CD14-positive monocyte (primary cell): ENCODE results near the gene HPSE2. TPM values are rescaled to one million over a fixed set of nuclear protein-coding genes. Genes with fewer than 3 reads are reported as not detected.

Experiments
- DNase-seq, 3 donors: peaks; one replicate each; pipeline ENCODE4 v3.0.0-alpha.2; 2011 to 2022
- H2AFZ ChIP-seq: 2 replicates; pipeline ENCODE4 v1.6.0; 2012; ENCODE audit warnings: mild to moderate bottlenecking, low read depth, low read length, inconsistent platforms; ENCODE audit not compliant: insufficient read depth, poor library complexity, severe bottlenecking
- H3K27ac ChIP-seq, 2 donors: 1 replicate in 1 of 2; 2 replicates in 1 of 2; pipeline ENCODE4 v1.5.1; 2012 to 2013; ENCODE audit warnings: low read length in 2 of 2, control low read depth in 1 of 2, inconsistent platforms in 1 of 2, low read depth in 1 of 2, mild to moderate bottlenecking in 1 of 2
- H3K27me3 ChIP-seq, 2 donors: one replicate each; pipeline versions ENCODE4 v1.6.0 to v1.6.1; 2011 to 2013; ENCODE audit warnings: low read length in 2 of 2; ENCODE audit not compliant: control insufficient read depth in 2 of 2, insufficient read depth in 2 of 2
- H3K36me3 ChIP-seq, 2 donors: replicated peaks in 1 of 2; 1 replicate in 1 of 2; 2 replicates in 1 of 2; pipeline versions ENCODE4 v1.5.1 to v1.6.1; 2012 to 2013; ENCODE audit warnings: low read length in 2 of 2, control low read depth in 1 of 2, inconsistent platforms in 1 of 2, mild to moderate bottlenecking in 1 of 2; ENCODE audit not compliant: insufficient read depth in 2 of 2, control insufficient read depth in 1 of 2
- H3K4me1 ChIP-seq, 2 donors: 1 replicate in 1 of 2; 2 replicates in 1 of 2; pipeline versions ENCODE4 v1.5.1 to v1.6.1; 2012 to 2013; ENCODE audit warnings: low read length in 2 of 2, control low read depth in 1 of 2, inconsistent platforms in 1 of 2, mild to moderate bottlenecking in 1 of 2, moderate library complexity in 1 of 2; ENCODE audit not compliant: insufficient read depth in 2 of 2, control insufficient read depth in 1 of 2
- H3K4me2 ChIP-seq: replicated peaks from 2 replicates; pipeline ENCODE3; 2012; ENCODE audit warnings: low read length, moderate library complexity, mild to moderate bottlenecking; ENCODE audit not compliant: poor library complexity, severe bottlenecking; ENCODE audit errors: extremely low read depth
- H3K4me3 ChIP-seq, 3 experiments: fragments of 200-600 bp in 1 of 3; sonication (generic) in 1 of 3; replicated peaks in 1 of 3; 1 replicate in 2 of 3; 2 replicates in 1 of 3; pipeline ENCODE4 v1.5.1; 2011 to 2013; ENCODE audit warnings: low read length in 3 of 3, mild to moderate bottlenecking in 3 of 3, control low read depth in 2 of 3, low read depth in 2 of 3, inconsistent platforms in 1 of 3, moderate library complexity in 1 of 3
- H3K79me2 ChIP-seq: 2 replicates; pipeline ENCODE4 v1.6.0; 2012; ENCODE audit warnings: mild to moderate bottlenecking, control low read depth, inconsistent platforms, low read length, moderate library complexity; ENCODE audit not compliant: insufficient read depth
- H3K9ac ChIP-seq: 2 replicates; pipeline ENCODE4 v1.6.0; 2017; ENCODE audit warnings: low read length, mild to moderate bottlenecking; ENCODE audit not compliant: insufficient read depth, poor library complexity, severe bottlenecking
- H3K9me3 ChIP-seq, 2 donors: replicated peaks in 1 of 2; 1 replicate in 1 of 2; 2 replicates in 1 of 2; pipeline versions ENCODE4 v1.5.1 to v1.6.1; 2012 to 2013; ENCODE audit warnings: low read length in 2 of 2, control low read depth in 1 of 2; ENCODE audit not compliant: control insufficient read depth in 1 of 2, insufficient read depth in 1 of 2
- H4K20me1 ChIP-seq: 2 replicates; pipeline ENCODE4 v1.6.0; 2012; ENCODE audit warnings: mild to moderate bottlenecking, low read length, control low read depth, moderate library complexity; ENCODE audit not compliant: insufficient read depth
- H3K27ac Mint-ChIP-seq, 7 donors: one replicate each; pipeline ENCODE4 v1.8.0; 2020; ENCODE audit warnings: mild to moderate bottlenecking in 7 of 7, mixed read lengths in 7 of 7, moderate library complexity in 6 of 7, inconsistent platforms in 2 of 7
- H3K27me3 Mint-ChIP-seq, 3 donors: one replicate each; pipeline ENCODE4 v1.8.0; 2021 to 2022; ENCODE audit warnings: low read depth in 3 of 3, mild to moderate bottlenecking in 3 of 3, mixed read lengths in 3 of 3, moderate library complexity in 3 of 3, inconsistent platforms in 1 of 3
- H3K36me3 Mint-ChIP-seq, 2 donors: one replicate each; pipeline ENCODE4 v1.8.0; 2020; ENCODE audit warnings: mixed read lengths in 2 of 2, inconsistent platforms in 1 of 2, mild to moderate bottlenecking in 1 of 2
- H3K4me1 Mint-ChIP-seq: one replicate; pipeline ENCODE4 v1.8.0; 2020; ENCODE audit warnings: mild to moderate bottlenecking, mixed read lengths
- H3K4me3 Mint-ChIP-seq, 2 donors: one replicate each; pipeline ENCODE4 v1.8.0; 2020; ENCODE audit warnings: mild to moderate bottlenecking in 2 of 2, mixed read lengths in 2 of 2, moderate library complexity in 1 of 2
- H3K9me3 Mint-ChIP-seq, 7 donors: one replicate each; pipeline ENCODE4 v1.8.0; 2020 to 2022; ENCODE audit warnings: mixed read lengths in 7 of 7, mild to moderate bottlenecking in 6 of 7, moderate library complexity in 6 of 7, inconsistent platforms in 2 of 7
- WGBS: methylation state at CpG from one replicate; pipeline ENCODE4 v1.1.5; 2013; ENCODE audit warnings: missing lambda C conversion rate; ENCODE audit not compliant: insufficient coverage; 5-methylcytosine and 5-hydroxymethylcytosine counted together
- intact Hi-C, 2 donors: fragments of 100-400 bp; cut with micrococcal nuclease; formaldehyde crosslinking; loops; one replicate each; pipeline versions ENCODE4 v1.15.0 to v1.15.1; 2023
- polyA plus RNA-seq, 3 donors: library from polyadenylated mRNA; depleted of rRNA in 1 of 3; unstranded in 2 of 3; stranded (reverse) in 1 of 3; fragments of 300-500 nt in 2 of 3; fragments of >200 nt in 1 of 3; fragmentation: Illumina TruSeq in 2 of 3; gene quantifications; 1 replicate in 2 of 3; 2 replicates in 1 of 3; pipeline ENCODE4 v1.2.3, GENCODE V29; 2012 to 2021
- TF ChIP-seq, protein P1 (sequence below): fragments of 200-600 bp; IDR thresholded peaks from one replicate; pipeline ENCODE4 v1.8.0; 2022; ENCODE audit warnings: antibody characterized with exemption, mild to moderate bottlenecking

The HPSE2 gene
- polyA plus RNA-seq, 3 donors: not detected

DNA sequence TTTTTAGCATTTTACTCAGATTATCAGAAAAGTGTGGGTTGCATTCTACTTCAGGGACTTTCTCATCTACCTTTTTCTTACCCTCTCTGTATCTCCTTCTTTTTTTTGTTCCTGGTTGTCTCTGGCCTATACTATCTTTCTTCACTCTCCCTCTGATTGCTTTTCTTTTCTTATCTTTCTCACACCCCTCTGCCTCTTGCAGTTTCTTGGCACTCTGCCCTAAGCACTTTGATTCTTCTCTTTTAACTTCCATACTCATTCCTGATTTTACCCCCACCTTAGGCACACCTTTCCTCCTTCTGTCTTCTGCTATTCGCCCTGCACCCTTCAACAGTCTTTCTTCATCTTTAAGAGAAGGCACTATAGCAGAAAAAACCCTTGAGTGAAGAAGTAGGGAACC lies 696.1 kb downstream of the HPSE2 start:
- Mint-ChIP-seq H3K27me3 (peaks cover 0 to 2% (median 2%) of the 10 kb centered on the region in 3 donors), H3K27ac (no peak overlapping the region), H3K4me3 (no peak overlapping the region), H3K4me1 (no peaks in the 10 kb centered on the region), H3K9me3 (peaks cover 2 to 15% (median 7%) of the 10 kb centered on the region in 7 donors), H3K36me3 (no peaks in the 10 kb centered on the region)
- H3K9ac ChIP-seq: no peak overlapping the region
- no peaks in the 10 kb centered on the region for H3K36me3 ChIP-seq
- intact Hi-C loops: no loop called here
- no peak overlapping the region for H3K4me3 ChIP-seq
- H3K27me3 ChIP-seq: no peaks in the 10 kb centered on the region
- H4K20me1 ChIP-seq: no peaks in the 10 kb centered on the region
- no CpG with 5 or more reads among the region's 1 CpG for WGBS
- H3K4me2 ChIP-seq: no peak overlapping the region
- TF ChIP-seq, protein P1, sequence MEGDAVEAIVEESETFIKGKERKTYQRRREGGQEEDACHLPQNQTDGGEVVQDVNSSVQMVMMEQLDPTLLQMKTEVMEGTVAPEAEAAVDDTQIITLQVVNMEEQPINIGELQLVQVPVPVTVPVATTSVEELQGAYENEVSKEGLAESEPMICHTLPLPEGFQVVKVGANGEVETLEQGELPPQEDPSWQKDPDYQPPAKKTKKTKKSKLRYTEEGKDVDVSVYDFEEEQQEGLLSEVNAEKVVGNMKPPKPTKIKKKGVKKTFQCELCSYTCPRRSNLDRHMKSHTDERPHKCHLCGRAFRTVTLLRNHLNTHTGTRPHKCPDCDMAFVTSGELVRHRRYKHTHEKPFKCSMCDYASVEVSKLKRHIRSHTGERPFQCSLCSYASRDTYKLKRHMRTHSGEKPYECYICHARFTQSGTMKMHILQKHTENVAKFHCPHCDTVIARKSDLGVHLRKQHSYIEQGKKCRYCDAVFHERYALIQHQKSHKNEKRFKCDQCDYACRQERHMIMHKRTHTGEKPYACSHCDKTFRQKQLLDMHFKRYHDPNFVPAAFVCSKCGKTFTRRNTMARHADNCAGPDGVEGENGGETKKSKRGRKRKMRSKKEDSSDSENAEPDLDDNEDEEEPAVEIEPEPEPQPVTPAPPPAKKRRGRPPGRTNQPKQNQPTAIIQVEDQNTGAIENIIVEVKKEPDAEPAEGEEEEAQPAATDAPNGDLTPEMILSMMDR: no peak
- no peak overlapping the region for H3K27ac ChIP-seq
- no peaks in the 10 kb centered on the region for H3K4me1 ChIP-seq
- H3K9me3 ChIP-seq: no peaks in the 10 kb centered on the region
- no peak overlapping the region for H2AFZ ChIP-seq
- no peak for DNase-seq
- no peaks in the 10 kb centered on the region for H3K79me2 ChIP-seq

DNA sequence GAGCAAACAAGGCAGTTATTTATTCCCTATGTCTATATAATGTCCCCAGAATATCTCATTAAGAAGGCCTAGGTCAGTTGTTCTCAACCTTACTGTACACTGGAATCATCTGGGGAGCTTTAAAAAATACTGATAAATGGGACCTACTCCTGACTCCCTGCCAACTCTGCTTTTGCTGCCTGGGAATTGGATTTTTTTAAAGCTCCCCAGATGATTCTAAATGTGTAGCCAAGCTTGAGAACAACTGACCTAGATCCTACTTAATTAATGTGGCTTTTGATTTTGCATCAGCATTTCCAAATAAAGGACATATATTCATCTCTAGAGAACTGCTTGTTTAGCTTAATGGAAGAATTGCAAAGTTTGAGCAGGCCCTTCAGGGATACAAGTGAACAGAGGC lies 697.2 kb downstream of the HPSE2 start:
- Histone ChIP-seq H3K36me3 (no peaks in the 10 kb centered on the region), H4K20me1 (no peaks in the 10 kb centered on the region)
- TF ChIP-seq, protein P1: no peak

More for the DNA sequence above, 697.2 kb downstream of the HPSE2 start:
- Histone ChIP-seq H2AFZ (no peak overlapping the region), H3K9ac (no peak overlapping the region), H3K4me1 (no peaks in the 10 kb centered on the region), H3K9me3 (no peaks in the 10 kb centered on the region), H3K4me2 (no peak overlapping the region), H3K79me2 (no peaks in the 10 kb centered on the region), H3K27me3 (no peaks in the 10 kb centered on the region), H3K27ac (no peak overlapping the region), H3K4me3 (no peak overlapping the region)
- H3K27me3 Mint-ChIP-seq: peaks cover 0 to 2% (median 2%) of the 10 kb centered on the region in 3 donors
- H3K4me3 Mint-ChIP-seq: no peak overlapping the region
- H3K27ac Mint-ChIP-seq: no peak overlapping the region
- H3K36me3 Mint-ChIP-seq: no peaks in the 10 kb centered on the region
- no peaks in the 10 kb centered on the region for H3K4me1 Mint-ChIP-seq
- H3K9me3 Mint-ChIP-seq: peaks cover 2 to 12% (median 7%) of the 10 kb centered on the region in 7 donors
- intact Hi-C loops: no loop called here
- no peak for DNase-seq
